NOMO-1 treated with DMSO at 0.1 percent for 48 hours (cell line): ENCODE data around the gene RNF19B.

Experiments used
- DNase-seq: peaks from one replicate; lab custom pipeline; 2025; ENCODE audit not compliant: unreplicated experiment; lab: John Stamatoyannopoulos, UW

The RNF19B gene

DNA sequence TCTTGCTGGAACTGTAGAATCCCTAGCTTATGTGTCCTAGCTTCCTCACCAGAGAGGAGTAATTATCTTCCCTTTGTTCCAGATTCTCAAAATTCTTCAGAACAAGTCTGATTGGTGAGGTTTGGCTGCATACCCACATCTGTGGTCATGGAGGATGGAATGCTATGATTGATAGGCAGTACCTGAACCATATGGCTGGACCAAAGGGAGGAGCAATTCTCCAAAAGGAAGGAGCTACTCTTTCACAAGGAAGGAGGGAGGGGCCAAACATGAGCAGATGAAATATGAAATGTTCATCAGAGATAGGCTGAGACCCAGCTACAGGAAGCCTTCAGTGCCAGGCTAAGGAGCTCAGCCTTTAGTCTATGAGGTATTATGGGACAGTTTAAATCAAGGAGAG, 5.0 kb upstream of the RNF19B start:
- DNase-seq = no peak

DNA sequence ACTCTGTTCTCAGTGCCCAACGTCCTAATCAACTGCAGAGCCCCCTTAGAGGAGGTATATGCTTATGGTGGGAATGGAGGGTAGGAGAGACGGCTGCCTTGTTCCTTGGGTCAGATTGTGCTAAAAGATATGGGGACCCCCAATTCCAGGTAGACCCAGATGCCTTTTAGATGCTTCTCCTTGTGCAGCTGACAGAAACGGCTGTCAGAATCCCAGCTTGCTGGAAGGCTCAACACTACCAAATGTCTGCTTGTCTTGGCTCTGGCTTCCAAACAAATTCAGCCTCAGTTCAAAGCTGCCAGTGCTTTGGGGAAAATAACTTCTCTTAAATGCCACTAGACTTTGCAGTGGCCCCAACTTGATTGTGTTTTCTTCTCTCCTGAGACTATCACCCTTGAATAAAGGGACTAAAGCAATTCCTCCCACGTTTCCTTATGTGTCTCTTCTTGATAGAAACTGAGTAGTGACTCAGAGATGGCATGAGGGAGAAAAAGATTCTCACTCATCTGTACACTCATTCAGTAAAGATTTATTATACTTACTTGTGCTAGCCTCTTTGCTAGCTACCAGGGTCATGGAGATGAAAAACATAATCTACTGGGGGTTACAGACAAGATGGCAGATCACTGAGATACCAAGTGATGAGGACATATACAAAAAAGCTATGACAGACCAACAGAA, 3.4 kb upstream of the RNF19B start:
- DNase-seq = no peak

- DNase-seq = no peak
These were observed 2.3 kb upstream of the RNF19B start for GRCh38 chr1:32966900-32967299.

DNA sequence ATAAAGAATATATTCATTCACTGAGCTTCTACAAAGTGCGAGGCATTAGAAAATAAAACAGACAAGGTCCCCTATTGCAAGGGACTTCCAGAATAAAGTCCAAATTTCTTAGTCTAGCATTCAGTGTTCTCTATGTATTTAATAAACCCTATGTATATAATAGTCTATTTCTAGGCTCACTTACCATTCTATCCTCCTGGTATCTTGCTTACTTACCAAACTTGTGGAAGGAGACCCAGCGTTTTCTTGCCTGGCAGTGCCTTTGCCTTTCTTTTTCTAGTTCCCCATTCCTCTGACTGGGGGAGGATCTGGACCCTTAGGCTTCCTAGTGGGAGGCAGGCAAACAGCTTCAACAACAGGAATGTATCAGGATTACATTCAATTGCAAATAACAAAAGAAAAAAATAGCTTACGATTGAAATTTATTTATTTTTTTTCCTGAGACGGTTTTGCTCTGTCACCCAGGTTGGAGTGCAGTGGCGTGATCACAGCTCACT, 690 bp upstream of the RNF19B start:
- DNase-seq = no peak

DNA sequence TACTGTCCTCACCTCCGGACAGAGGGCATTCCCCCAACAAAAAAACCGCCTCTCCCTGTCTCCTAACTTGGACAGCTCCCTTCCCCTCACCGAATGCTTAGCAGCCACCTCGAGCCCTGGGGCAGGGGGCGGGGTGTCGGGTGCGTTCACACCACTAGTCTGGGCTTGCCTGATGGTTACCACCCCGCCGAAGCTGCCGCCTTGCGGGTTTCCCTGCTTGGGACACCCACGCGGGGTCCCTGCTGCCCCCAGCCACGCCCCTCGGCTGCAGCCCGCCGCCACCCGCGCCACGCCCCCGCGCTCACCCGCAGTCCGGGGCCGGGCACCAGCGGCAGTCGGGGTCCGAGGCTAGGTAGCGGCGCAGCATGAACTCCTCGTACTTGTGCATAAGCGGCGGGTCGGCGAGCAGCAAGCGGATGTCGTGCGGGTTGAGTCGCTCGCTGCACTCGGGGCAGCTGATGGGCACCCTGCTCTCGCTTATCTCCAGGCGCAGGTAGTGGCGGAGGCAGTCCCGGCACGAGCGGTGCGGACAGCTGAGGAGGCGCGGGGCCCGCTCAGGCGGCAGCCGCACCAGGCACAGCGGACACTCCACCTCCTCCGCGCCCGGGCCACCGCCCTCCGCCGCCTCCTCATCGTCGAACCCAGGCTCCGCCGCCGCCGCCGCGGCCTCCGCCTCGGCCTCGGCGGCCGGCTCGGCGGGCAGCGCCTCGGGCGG, 706 bp downstream of the RNF19B start:
- DNase-seq = peak; percentile 60

GRCh38 chr1:32962248-32962896, 2.2 kb downstream of the RNF19B start:
- DNase-seq = peak; percentile 67

GRCh38 chr1:32960819-32961355, 3.7 kb downstream of the RNF19B start:
- no peak for DNase-seq

DNA sequence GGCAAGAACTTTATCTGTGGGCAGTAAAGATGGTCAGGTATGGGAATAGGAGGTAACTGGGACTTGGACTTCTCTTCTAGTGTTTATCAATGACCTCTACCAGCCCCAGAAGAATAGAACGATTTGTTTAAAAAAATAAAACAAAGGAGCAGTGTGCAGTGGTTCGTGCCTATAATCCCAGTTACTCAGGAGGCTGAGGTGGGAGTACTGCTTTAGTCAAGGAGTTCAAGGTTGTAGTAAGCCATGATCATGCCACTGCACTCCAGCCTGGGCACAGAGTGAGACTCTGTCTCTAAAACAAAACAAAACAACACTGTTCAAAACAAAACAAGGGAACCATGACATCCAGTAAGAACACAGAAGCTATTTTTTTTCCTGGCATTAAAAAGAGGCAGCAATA, 4.3 kb downstream of the RNF19B start:
- DNase-seq = no peak

DNA sequence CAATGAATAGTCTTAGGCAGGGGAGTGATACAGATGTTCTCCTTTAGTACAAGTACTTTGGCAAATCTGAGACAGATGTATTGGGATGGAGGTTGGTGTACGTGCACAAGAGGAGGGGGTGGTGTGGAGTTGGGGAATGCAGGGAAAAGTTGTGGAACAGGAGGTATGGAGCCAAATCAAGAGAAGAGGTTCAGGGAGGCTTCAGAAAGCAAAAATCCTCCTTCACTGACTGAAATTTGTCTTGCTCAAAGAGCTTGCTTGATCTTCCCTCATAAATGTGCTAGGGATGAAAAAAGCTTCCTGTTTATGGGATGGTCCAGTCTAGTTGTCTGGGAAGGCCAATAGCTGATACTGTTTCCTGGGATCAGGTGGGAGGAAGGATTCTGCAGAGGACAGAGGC, 5.8 kb downstream of the RNF19B start:
- no peak for DNase-seq

DNA sequence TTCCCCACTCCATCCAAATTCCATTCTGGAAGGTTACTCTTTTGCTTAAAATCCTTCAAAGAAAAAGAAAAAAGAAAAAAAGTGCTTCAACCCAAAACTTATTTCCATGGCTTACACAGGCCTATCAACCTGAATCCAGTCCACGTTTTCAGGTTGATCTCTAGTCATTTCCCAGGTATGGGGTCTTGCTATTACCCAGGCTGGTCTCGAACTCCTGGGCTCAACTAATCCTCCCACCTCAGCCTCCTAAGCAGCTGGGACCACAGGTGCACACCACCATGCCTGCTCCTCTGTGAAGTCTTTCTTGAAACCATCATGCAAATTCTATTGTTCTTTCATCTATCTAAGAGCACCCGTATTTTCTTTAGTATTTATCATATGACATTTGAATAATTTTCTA, 7.6 kb downstream of the RNF19B start:
- DNase-seq = no peak

DNA sequence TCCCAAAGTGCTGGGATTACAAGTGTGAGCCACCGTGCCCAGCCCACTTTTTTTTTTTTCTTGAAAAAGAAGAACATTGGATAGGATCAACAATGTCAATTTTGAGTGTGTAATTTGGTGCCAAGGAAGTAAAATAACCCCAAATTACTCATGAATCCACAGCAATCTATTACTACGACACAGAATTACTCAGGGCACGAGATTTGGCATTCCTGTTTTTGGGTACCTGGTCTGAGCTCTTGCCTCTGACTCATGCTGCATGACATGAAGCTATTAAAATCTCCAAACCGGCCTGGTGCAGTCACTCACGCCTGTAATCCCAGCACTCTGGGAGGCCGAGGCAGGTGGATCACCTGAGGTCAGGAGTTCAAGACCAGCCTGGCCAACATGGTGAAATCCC, 10.4 kb downstream of the RNF19B start:
- no peak for DNase-seq

- no peak for DNase-seq
These were observed 11.1 kb downstream of the RNF19B start for GRCh38 chr1:32953495-32953894.

GRCh38 chr1:32949519-32949918, 15.1 kb downstream of the RNF19B start:
- DNase-seq = no peak

- no peak for DNase-seq
These were observed 15.7 kb downstream of the RNF19B start for GRCh38 chr1:32948905-32949304.

DNA sequence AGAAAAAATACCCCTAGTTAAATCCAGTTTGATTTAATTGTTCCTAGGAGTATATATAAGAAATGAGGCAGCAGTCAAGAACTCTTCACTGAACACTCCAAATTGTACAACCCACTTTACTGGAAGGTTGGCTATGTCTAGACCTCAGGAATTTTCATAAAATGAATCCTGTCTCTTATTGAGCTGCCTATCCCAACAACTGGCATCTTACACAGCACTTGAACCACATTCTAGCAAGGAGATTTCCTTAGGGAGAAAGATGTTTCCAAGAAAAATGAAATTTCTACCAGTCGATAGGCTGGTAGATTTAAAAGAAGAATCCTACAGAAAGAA, 16.3 kb downstream of the RNF19B start:
- no peak for DNase-seq

GRCh38 chr1:32947669-32948389, 16.8 kb downstream of the RNF19B start:
- DNase-seq = no peak

GRCh38 chr1:32946413-32946812, 18.2 kb downstream of the RNF19B start:
- no peak for DNase-seq

DNA sequence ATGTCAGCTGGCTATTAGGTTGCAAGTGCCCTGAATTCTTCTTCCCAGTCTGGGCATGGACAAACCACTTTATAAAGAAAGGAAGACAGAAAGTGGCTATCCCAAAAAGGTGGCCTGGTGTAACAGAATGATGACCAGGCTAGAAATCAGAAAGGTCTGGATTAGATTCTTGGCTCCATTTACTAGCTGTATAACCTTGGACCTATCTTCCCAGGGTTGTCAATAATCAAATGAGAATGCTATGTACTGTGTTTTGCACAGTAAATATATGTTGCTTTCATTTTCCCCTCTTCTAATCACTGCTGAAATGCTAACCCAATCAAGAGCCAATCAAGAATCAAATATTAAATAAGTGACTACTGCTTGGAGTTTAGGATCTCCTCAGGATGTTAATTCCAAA, 20.4 kb downstream of the RNF19B start:
- DNase-seq = no peak

- peak; percentile 87 for DNase-seq
These were observed 24.8 kb downstream of the RNF19B start for GRCh38 chr1:32939655-32940371.

- DNase-seq = no peak
These were observed 27.5 kb downstream of the RNF19B start for GRCh38 chr1:32937061-32937460.

DNA sequence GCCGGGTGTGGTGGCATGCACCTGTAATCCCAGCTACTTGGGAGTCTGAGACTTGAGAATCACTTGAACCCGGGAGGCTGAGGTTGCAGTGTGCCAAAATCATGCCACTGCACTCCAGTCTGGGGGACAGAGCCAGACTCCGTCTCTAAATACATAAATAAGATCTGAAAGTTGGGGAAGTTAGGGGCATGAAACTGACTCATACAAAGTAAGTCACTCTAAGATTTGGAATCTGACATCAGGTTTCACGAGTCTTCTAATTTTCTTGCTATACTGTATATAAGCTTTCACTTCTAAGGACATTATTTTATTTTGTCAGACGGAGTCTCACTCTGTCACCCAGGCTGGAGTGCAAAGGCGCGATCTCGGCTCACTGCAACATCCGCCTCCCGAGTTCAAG, 30.1 kb downstream of the RNF19B start:
- DNase-seq = no peak
